Measurements from ENCODE around the gene FCGBP.

DNA sequence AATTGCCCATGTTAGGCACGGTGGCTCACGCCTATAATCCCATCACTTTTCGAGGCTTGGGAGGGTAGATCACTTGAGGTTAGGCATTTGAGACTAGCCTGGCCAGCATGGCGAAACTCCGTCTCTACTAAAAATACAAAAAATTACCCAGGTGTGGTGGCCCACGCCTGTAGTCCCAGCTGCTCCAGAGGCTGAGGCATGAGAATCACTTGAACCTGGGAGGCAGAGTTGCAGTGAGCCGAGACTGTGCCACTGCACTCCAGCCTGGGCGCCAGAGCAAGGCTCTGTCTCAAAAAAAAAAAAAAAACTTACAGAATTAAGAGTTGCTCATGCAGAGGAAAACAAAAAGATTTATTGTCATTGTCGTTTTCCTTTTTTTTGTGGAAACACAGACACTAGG is 33.1 kb upstream of the FCGBP start:
- no peak for TF ChIP-seq SUZ12 (IDR thresholded peaks at IDR 0.05; ENCODE audit: extremely low read depth, insufficient read depth, insufficient read length)
- no peak for TF ChIP-seq YY1 (IDR thresholded peaks at IDR 0.05; ENCODE audit: insufficient read depth, insufficient read length)
- no peak for TF ChIP-seq ZNF274 (IDR thresholded peaks at IDR 0.05; ENCODE audit: low read depth, low read length)

Measured in NT2/D1 (cell line).